HG02840 (cell line): Measurements from ENCODE around the gene DMXL1.
A peak's percentile ranks its signal among the peaks of the same experiment; 100 is the strongest.
"Not testable (repeated sequence)": the region's sequence is repeated elsewhere in the genome, so short reads cannot be mapped to it uniquely, and the experiment has no call there.

Experiments used
- ATAC-seq: cut with Tn5 transposase; IDR thresholded peaks from one replicate; pipeline ENCODE4 v1.9.1; 2021; ENCODE audit warnings: mild to moderate bottlenecking, moderate library complexity, moderate number of reproducible peaks; ENCODE audit not compliant: unreplicated experiment, low FRiP score

The DMXL1 gene

GRCh38 chr5:119059740-119060255 is 11.1 kb upstream of the DMXL1 start:
- ATAC-seq, result no peak

DNA sequence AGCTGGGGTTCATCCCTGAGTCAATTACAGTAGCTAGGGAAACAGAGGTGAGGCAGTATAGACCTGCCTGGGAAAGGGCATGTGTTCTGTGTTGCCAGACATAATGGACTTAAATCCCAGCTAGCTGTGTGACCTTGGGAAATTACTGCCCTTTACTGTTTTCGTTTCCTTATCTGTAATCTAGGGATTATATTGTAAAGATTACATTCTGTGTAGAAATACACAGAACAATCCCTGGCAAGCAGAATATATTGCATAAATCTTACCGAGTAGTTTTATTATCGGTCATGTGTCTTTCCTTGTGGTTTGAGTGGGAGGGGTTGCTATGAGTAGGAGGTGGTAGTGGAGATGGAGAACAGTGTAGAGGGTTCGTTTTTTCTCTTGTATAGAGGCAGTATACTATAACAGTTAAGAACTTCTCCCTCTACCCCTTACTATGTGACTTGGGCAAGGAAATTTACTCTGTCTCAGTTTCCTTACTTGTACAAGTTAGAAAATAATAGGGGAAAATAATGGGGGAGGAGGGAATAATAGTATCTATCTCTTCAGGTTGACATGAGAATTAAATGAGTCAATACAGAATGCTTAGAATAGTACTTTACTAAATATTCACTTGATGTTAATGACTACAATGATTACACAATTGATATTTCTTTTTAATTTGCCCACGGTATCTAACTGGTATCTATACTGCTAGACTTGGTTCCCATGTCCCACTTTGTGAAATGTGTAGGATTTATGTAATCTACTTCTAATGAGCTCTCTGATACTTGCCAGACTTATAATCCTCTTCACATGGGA is 7.1 kb upstream of the DMXL1 start:
- ATAC-seq, result no peak

DNA sequence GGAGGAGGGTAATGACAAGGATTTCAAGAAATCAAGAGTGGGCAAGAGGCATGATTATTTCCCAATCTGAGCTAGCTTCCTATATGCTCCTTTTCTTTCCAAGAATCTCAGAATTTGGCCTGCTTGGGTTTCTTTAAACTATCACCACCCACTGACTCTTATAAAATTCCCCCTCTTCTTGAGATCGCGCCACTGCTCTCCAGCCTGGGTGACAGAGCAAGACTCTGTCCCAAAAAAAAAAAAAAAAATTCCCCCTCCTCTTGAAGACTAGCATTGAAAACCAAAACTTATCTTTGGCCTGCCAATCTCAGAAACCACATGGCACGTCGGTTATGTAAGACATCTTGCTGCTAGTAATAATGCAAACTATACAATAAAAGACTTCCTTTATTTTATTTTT is 3.4 kb upstream of the DMXL1 start:
- ATAC-seq, result no peak

DNA sequence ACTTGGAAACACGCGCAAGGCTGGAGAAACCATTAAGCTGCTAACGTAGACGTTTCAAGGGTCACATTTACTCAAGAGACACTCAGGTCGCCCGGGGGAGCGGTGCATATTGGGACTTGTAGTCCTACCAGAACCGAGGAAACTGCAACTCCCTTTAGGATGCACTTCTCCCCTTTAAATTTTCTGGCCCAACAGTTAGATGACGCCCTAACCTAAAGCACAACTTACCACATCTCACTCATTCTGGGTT is 384 bp upstream of the DMXL1 start:
- ATAC-seq, result peak; percentile 50

- peak; percentile 15 for ATAC-seq
These were observed 691 bp downstream of the DMXL1 start for GRCh38 chr5:119071561-119071995.

- no peak for ATAC-seq
These were observed 1.6 kb downstream of the DMXL1 start for GRCh38 chr5:119072496-119072895.

DNA sequence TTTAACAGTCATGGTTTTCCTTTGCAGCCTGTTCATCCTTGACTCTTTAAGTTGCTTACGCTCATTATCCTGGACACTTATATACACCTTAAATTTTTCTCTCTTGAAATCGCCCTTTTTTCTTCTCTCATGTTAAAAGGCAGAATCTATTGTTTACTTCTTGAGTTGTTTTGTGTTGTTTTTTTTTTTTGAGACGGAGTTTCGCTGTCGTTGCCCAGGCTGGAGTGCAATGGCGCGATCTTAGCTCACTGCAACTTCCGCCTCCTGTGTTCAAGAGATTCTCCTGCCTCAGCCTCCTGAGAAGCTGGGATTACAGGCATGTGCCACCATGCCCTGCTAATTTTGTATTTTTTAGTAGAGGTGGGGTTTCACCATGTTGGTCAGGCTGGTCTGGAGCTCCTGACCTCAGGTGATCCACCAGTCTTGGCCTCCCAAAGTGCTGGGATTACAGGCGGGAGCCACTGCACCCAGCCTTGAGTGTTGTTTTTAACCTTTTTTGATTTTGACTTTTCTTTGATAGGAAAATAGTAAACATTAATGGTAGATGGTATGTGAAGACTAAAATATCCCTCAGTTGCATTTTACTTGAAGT is 3.0 kb downstream of the DMXL1 start:
- not testable (repeated sequence) for ATAC-seq

- peak; percentile 23 for ATAC-seq
These were observed 3.5 kb downstream of the DMXL1 start for GRCh38 chr5:119074419-119074818.

GRCh38 chr5:119075269-119075668 is 4.4 kb downstream of the DMXL1 start:
- ATAC-seq, result not testable (repeated sequence)

- ATAC-seq, result no peak
These were observed 5.2 kb downstream of the DMXL1 start for GRCh38 chr5:119076080-119076479.

DNA sequence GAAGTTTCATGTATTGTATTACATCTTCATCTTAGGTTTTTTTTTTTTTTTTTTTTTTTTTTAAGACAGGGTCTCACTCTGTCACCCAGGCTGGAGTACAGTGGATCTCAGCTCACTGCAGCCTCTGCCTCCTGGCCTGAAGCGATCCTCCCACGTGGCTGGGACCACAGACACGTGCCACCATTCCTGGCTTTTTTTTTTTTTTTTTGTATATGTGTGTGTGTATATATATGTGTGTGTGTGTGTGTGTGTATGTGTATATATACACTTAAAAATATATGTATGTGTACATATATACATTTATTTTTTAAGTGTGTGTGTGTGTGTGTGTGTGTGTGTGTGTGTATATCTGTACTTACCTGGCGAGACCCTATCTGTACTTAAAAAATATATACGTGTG is 6.6 kb downstream of the DMXL1 start:
- no peak for ATAC-seq

GRCh38 chr5:119078071-119078846 is 7.4 kb downstream of the DMXL1 start:
- ATAC-seq, result no peak

DNA sequence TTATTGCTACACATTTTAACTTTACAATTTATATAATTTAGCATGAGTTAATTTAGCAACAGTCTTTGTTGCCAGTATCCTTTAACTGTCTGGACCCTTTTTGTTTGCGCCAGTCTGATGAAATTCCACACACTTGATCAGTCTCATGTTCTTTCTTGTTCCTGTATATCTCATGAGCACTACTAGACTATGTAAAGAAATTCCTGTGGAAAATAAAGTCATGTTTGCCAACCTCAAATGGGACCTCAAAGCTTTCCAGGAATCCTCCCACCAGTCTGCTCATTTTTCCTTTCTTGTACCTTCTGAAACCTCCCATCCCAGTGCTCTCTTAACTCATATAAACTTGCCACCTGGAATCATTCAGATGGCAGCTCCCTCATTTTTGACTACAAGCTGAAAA is 8.0 kb downstream of the DMXL1 start:
- no peak for ATAC-seq

- no peak for ATAC-seq
These were observed 8.5 kb downstream of the DMXL1 start for GRCh38 chr5:119079318-119079921.

DNA sequence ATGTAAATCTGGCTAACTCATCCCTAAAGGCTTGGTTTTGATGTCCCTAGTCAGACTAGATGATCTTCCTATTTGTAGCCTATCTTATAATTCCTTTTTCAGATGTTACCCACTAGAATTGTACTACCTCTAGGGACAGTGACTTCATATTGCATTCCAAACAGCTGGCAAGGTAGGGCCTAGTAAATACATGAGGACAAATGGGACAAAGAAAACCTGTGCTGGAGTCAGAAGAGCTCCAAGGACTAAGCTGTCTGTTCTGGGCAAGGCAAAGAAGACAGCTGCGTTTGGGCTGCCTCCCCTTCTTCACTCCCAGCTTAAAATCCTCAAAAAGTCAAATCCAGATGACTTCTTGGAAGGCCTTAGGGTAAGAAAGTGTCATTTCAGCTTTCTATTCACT is 10.0 kb downstream of the DMXL1 start:
- no peak for ATAC-seq

DNA sequence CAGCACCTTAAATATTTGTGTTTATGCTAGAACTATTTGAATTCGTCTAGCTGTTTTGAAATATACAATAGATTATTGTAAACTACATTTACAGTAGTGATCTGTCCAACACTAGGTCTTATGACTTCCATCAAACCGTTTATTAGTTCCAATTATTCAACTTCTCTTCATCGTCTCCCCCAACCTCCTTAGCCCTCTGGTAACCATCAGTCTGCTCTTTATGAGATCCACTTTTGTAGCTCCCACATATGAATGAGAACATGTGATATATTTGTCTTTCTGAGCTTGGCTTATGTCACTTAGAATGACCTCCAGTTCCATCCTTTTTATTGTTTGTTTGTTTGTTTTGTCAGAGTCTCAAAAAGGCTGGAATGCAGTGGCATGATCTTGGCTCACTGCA is 11.8 kb downstream of the DMXL1 start:
- no peak for ATAC-seq

GRCh38 chr5:119083679-119084078 is 12.8 kb downstream of the DMXL1 start:
- ATAC-seq, result peak; percentile 62

DNA sequence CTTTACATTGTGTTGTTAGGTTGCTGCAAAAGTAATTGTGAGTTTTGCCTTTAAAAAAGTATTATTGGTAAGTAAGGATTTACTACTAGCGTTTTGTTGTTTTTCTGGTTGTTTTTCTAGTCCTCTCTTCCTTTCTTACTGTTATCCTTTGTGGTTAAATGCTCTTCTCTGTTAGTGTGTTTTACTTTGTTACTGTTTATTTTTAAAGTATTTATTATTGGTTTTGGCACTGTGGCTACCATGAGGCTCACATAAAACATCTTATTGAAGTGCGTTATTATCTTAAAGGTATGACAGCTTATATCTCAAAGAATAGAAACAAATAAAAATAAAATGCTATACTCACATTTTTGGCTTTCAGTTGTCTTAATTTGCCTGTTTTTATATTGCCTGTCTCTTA is 17.6 kb downstream of the DMXL1 start:
- ATAC-seq, result no peak

- ATAC-seq, result no peak
These were observed 24.7 kb downstream of the DMXL1 start for GRCh38 chr5:119095611-119096010.

DNA sequence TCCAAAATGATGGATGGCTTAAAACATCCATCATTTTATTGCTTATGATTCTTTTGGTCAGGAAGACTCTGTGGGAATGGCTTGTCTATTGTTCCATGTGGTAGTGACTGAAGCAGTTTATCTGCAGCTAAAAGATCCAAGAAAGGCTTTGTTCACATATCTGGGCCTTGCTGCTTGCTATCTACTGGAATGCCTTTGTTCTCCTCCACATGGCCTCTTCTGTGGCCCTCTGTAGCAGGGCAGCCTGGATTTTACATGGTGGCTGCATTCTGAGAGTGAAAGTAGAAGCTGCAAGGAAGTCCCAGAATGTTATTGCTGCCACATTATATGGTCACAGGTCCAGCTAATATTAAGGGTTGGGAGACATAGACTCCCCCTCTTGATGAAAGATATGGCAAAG is 35.1 kb downstream of the DMXL1 start:
- no peak for ATAC-seq

DNA sequence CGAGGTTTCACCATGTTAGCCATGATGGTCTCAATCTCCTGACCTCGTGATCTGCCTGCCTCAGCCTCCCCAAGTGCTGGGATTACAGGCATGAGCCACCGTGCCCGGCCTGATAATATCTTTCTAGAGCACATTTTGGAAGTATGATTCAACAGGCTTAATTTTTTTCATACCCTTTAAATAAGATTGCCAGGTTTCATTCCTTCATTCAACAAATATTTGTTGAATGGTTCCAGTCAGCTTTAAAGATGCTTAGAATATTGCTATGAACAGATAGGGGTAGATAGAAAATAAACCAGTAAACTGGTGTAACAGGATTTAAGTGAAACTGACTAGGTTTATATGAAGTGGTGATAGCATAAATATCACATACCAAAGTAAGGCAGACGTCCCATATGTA is 41.3 kb downstream of the DMXL1 start:
- ATAC-seq, result no peak
